ENCODE results near the gene IYD.

The IYD gene

GRCh38 chr6:150451807-150452427 is 83.1 kb downstream of the IYD start:
- Mint-ChIP-seq H3K27me3 (ENCODE audit: low read depth, poor library complexity) (peaks cover 8% of the 10 kb centered on the region), H3K4me3 (no peak overlapping the region)

DNA sequence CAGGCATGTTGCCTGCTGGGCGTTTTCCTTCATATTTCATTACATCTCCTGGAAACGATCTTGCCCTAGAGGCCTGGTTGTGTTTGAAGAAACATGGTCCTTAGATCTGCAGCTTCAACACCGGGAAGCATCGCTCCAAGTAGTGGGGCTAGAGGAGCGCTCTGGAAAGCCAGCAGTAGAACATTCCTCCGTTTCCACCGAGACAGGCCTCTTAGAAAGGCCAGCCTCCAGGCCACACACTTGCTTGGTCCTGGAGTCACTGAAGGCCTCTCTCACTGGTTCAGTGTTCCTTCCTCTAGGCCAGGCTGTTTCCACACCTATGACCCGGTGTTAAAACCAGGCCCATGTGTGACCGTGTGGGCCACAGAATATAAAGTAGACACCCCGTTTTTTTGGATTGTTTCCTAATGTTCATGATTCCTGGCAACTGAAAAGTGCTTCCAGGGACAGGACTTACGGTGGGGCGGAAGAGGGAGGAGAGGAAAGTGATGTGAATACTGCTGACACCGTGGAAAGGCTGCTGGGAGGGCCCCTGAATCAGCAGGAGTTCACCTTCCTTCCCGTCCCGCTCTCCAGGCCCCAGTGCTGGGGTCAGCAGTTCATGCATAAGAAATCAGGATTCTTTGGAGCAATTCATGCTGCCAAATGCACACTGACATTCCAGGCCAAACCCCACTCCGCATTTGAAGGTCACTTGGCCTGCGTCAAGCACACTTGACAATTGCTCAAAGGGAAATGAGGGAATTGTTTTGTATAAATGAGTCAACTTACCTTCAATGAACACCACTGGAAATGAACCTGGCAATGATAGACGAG is 83.8 kb downstream of the IYD start:
- TF ChIP-seq, protein P1, sequence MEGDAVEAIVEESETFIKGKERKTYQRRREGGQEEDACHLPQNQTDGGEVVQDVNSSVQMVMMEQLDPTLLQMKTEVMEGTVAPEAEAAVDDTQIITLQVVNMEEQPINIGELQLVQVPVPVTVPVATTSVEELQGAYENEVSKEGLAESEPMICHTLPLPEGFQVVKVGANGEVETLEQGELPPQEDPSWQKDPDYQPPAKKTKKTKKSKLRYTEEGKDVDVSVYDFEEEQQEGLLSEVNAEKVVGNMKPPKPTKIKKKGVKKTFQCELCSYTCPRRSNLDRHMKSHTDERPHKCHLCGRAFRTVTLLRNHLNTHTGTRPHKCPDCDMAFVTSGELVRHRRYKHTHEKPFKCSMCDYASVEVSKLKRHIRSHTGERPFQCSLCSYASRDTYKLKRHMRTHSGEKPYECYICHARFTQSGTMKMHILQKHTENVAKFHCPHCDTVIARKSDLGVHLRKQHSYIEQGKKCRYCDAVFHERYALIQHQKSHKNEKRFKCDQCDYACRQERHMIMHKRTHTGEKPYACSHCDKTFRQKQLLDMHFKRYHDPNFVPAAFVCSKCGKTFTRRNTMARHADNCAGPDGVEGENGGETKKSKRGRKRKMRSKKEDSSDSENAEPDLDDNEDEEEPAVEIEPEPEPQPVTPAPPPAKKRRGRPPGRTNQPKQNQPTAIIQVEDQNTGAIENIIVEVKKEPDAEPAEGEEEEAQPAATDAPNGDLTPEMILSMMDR (IDR thresholded peaks at IDR 0.05), result no peak
- H3K27ac Mint-ChIP-seq, result peak overlapping the region; percentile 56
- H3K36me3 Mint-ChIP-seq (ENCODE audit: low read depth), result no peaks in the 10 kb centered on the region

More at GRCh38 chr6:150451807-150452427, 83.1 kb downstream of the IYD start:
- Mint-ChIP-seq H3K9me3 (no peaks in the 10 kb centered on the region), H3K4me1 (peaks cover 53% of the 10 kb centered on the region), H3K36me3 (ENCODE audit: low read depth) (no peaks in the 10 kb centered on the region), H3K27ac (peak overlapping the region; percentile 56)
- TF ChIP-seq, protein P1 (IDR thresholded peaks at IDR 0.05), result no peak
- DNase-seq, result no peak

GRCh38 chr6:150453357-150453756 is 84.5 kb downstream of the IYD start:
- H3K9me3 Mint-ChIP-seq, result no peaks in the 10 kb centered on the region
- no peaks in the 10 kb centered on the region for H3K36me3 Mint-ChIP-seq (ENCODE audit: low read depth)
- H3K27me3 Mint-ChIP-seq (ENCODE audit: low read depth, poor library complexity), result peaks cover 5% of the 10 kb centered on the region
- no peak for DNase-seq
- no peak overlapping the region for H3K27ac Mint-ChIP-seq
- peaks cover 64% of the 10 kb centered on the region for H3K4me1 Mint-ChIP-seq
- TF ChIP-seq, protein P1 (IDR thresholded peaks at IDR 0.05), result no peak
- H3K4me3 Mint-ChIP-seq, result no peak overlapping the region

More for the DNA sequence above, 83.8 kb downstream of the IYD start:
- DNase-seq, result peak; percentile 18
- no peaks in the 10 kb centered on the region for H3K9me3 Mint-ChIP-seq
- H3K4me1 Mint-ChIP-seq, result peaks cover 60% of the 10 kb centered on the region
- no peak overlapping the region for H3K4me3 Mint-ChIP-seq
- H3K27me3 Mint-ChIP-seq (ENCODE audit: low read depth, poor library complexity), result peaks cover 8% of the 10 kb centered on the region
